Testis (tissue), 3 donors: Measurements from ENCODE around the gene IRX3. TPM values are rescaled to one million over a fixed set of nuclear protein-coding genes. Genes with fewer than 3 reads are reported as not detected.

Experiments
- DNase-seq: peaks from one replicate; pipeline ENCODE4 v3.0.0-alpha.2; 2019
- H3K27ac ChIP-seq, 2 donors: fragments of 200-600 bp; sonication (generic); one replicate each; pipeline ENCODE4 v1.5.1; 2019
- H3K27me3 ChIP-seq: fragments of 200-600 bp; sonication (generic); one replicate; pipeline ENCODE4 v1.5.1; 2019
- H3K36me3 ChIP-seq: fragments of 200-600 bp; sonication (generic); one replicate; pipeline ENCODE4 v1.5.1; 2017; ENCODE audit warnings: low read depth; ENCODE audit errors: missing control alignments
- H3K4me1 ChIP-seq: fragments of 200-600 bp; sonication (generic); one replicate; pipeline ENCODE4 v1.5.1; 2019
- H3K4me3 ChIP-seq, 2 donors: fragments of 200-600 bp; sonication (generic); one replicate each; pipeline ENCODE4 v1.5.1; 2017 to 2019
- H3K9me3 ChIP-seq: fragments of 200-600 bp; sonication (generic); one replicate; pipeline ENCODE4 v1.5.1; 2017
- POLR2A ChIP-seq: fragments of 450-650 bp; IDR thresholded peaks from one replicate; pipeline ENCODE4 v1.6.1; 2017; ENCODE audit warnings: antibody characterized with exemption, mild to moderate bottlenecking, moderate library complexity
- WGBS, 2 donors: methylation state at CpG; one replicate each; pipeline ENCODE4 v1.1.5; 2018; 5-methylcytosine and 5-hydroxymethylcytosine counted together
- intact Hi-C: fragments of 100-400 bp; cut with DNase I; formaldehyde crosslinking; loops from one replicate; pipeline ENCODE4 v1.15.1; 2023; ENCODE audit warnings: low total_unique reads
- polyA plus RNA-seq: library from polyadenylated mRNA; stranded (reverse); fragments of 350-450 nt; fragmentation: Illumina TruSeq; extraction: RNeasy Lipid Tissue Mini Kit (QIAGEN cat#74804); gene quantifications from one replicate; pipeline ENCODE4 v1.2.3, GENCODE V29; 2014; ENCODE audit warnings: low read depth, low replicate concordance; ENCODE audit not compliant: insufficient read depth
- total RNA-seq, 2 donors: library from RNA; depleted of rRNA; stranded (reverse); fragments of >200 nt; gene quantifications; one replicate each; pipeline ENCODE4 v1.2.3, GENCODE V29; 2016
- TF ChIP-seq, protein P1 (sequence below), 3 experiments: fragments of 450-650 bp in 2 of 3; fragments of 200-600 bp in 1 of 3; sonication (generic) in 1 of 3; IDR thresholded peaks; one replicate each; pipeline ENCODE4 v1.5.1; 2016 to 2019; ENCODE audit warnings: antibody characterized with exemption in 3 of 3, mild to moderate bottlenecking in 2 of 3, moderate library complexity in 1 of 3

IRX3 gene
- total and polyA plus RNA-seq, 3 donors from 2014 or later, result 1.2 to 1.6 (median 1.2) TPM

DNA sequence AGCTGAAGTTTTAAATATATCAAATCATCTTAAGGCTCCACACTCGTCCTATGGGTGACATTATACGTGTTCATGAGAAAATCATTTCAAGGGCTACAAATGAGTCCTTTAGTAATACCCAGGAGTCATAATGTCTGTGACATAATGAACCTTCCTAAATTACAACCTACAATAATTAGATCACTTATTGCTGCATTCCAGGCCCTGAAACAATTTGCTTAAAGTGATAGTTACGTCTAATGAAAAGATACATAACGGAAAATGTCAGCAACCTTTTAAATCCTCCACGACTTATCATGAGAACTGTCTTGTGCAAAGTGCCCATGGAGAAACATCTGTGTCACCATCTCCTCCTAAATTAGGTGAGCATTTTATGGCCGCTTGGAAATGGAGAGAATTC lies 43.4 kb downstream of the IRX3 start:
- Histone ChIP-seq H3K36me3 (no peaks in the 10 kb centered on the region), H3K4me1 (no peaks in the 10 kb centered on the region), H3K27ac (no peak overlapping the region), H3K27me3 (no peaks in the 10 kb centered on the region), H3K4me3 (no peak overlapping the region), H3K9me3 (no peaks in the 10 kb centered on the region)
- 76 to 83% methylated on average over 6 of the region's 6 CpGs for WGBS, 2 donors
- intact Hi-C loops, result no loop called here
- DNase-seq, result no peak
- TF ChIP-seq POLR2A, result no peak
- TF ChIP-seq, protein P1, sequence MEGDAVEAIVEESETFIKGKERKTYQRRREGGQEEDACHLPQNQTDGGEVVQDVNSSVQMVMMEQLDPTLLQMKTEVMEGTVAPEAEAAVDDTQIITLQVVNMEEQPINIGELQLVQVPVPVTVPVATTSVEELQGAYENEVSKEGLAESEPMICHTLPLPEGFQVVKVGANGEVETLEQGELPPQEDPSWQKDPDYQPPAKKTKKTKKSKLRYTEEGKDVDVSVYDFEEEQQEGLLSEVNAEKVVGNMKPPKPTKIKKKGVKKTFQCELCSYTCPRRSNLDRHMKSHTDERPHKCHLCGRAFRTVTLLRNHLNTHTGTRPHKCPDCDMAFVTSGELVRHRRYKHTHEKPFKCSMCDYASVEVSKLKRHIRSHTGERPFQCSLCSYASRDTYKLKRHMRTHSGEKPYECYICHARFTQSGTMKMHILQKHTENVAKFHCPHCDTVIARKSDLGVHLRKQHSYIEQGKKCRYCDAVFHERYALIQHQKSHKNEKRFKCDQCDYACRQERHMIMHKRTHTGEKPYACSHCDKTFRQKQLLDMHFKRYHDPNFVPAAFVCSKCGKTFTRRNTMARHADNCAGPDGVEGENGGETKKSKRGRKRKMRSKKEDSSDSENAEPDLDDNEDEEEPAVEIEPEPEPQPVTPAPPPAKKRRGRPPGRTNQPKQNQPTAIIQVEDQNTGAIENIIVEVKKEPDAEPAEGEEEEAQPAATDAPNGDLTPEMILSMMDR (IDR thresholded peaks at IDR 0.05), result no peak

DNA sequence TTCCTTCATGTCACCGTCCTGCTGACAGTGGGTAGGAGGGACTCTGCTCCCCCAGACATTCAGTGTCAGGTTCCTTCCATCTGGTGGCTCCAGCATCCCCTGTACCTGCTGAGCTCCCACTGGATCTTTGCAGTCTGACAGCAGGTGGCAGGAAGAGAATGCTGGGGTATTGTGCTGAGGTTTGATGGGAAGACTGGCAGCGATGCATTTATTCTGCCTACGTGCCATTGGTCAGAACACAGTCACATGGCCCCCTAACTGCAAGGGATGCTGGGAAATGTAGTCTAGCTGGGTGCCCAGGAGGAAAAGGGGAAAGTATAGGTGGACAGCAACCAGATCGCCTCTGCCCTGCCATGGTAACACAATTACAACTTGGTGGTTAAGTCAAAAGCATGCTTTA lies 44.4 kb downstream of the IRX3 start:
- H3K27me3 ChIP-seq, result no peaks in the 10 kb centered on the region
- H3K27ac ChIP-seq, result no peak overlapping the region
- TF ChIP-seq, protein P1 (IDR thresholded peaks at IDR 0.05), result no peak
- no peak for TF ChIP-seq POLR2A
- 63 to 65% methylated on average over 4 of the region's 4 CpGs for WGBS, 2 donors
- H3K9me3 ChIP-seq, result no peaks in the 10 kb centered on the region
- H3K4me1 ChIP-seq, result no peaks in the 10 kb centered on the region
- peak; percentile 48 for DNase-seq
- intact Hi-C loops, result no loop called here
- no peaks in the 10 kb centered on the region for H3K36me3 ChIP-seq
- no peak overlapping the region for H3K4me3 ChIP-seq

DNA sequence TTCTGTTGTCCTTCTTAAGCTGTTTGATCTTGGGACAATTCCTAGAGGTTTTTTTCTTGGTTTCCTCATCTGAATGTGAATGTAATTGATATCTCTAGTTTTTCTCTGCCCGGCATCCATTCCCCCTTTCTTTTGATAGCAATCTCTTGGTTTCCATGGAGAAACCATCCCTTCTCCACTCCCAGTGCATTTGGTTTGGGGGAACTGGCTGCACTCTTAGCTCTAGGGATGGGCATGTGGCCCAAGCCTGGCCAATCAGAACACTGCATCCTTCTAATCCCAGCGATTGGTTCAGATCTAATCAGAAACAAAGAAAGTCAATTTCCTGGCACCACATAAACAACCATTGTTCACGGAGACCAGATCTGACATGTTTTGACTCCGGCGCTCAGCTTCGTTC lies 45.1 kb downstream of the IRX3 start:
- 66 to 75% methylated on average over 6 of the region's 6 CpGs for WGBS, 2 donors

DNA sequence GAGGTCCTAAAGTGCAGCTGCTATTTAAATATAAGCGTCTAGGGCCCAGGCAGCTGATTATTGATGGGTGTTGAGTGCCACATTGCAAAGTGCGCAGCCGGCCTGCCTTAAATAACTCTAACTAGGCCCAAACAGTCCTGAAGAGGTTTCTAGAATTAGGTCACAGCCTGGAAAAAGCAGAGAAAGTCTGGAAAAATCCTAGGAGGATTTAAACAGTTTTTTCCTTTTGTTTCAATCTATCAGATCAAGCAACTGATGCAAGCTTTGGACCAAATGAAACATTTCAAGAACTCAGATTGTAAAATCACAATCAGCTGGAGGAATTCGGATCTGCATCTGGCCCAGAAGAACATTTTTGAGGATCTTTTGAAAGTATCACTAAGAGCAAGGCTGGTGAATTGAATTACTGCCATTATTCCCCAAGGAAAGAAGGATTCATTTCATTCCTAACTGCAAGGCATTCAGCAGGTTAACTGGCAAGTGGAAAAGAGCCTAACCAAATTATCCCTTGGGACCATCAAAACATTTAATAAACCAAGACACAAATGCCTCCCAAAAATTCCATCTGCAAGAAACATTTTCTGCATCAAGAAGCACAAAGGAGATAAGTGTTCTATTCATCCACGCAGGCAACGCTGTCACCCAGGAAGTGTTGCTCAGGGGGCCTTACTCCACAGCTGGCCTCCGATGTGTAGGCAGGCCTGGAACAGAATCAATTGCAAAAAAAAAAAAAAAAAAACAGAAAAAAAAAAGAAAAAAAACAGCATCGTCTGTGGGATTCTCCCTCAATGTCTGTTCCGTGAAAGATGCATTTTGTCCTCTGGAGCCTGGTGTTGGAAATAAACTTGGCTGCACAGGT lies 46.1 kb downstream of the IRX3 start:
- intact Hi-C loops, result no loop called here
- DNase-seq, result no peak
- WGBS, 2 donors, result 43 to 67% methylated on average over 9 of the region's 9 CpGs

More for the DNA sequence above, 45.1 kb downstream of the IRX3 start:
- no peak overlapping the region for H3K27ac ChIP-seq
- no peaks in the 10 kb centered on the region for H3K4me1 ChIP-seq
- DNase-seq, result no peak
- H3K36me3 ChIP-seq, result no peaks in the 10 kb centered on the region
- TF ChIP-seq, protein P1 (IDR thresholded peaks at IDR 0.05), result no peak
- TF ChIP-seq POLR2A, result no peak
- H3K4me3 ChIP-seq, result no peak overlapping the region
- H3K9me3 ChIP-seq, result no peaks in the 10 kb centered on the region
- no peaks in the 10 kb centered on the region for H3K27me3 ChIP-seq
- intact Hi-C loops, result no loop called here

More for the DNA sequence above, 46.1 kb downstream of the IRX3 start:
- Histone ChIP-seq H3K4me1 (peaks cover under 1% of the 10 kb centered on the region), H3K36me3 (no peaks in the 10 kb centered on the region), H3K27ac (no peak overlapping the region), H3K27me3 (no peaks in the 10 kb centered on the region), H3K4me3 (no peak overlapping the region), H3K9me3 (no peaks in the 10 kb centered on the region)
- TF ChIP-seq, protein P1 (IDR thresholded peaks at IDR 0.05), result no peak
